IMR-90 (cell line): ENCODE data around the gene ATPAF2. TPM values are rescaled to one million over a fixed set of nuclear protein-coding genes. Genes with fewer than 3 reads are reported as not detected.
A peak's percentile ranks its signal among the peaks of the same experiment; 100 is the strongest.

Experiments
- ATAC-seq: fragments of 200-7000 bp; cut with Tn5 transposase; 2 replicates; pipeline ENCODE4 v1.9.1; 2020; ENCODE audit warnings: low read depth, mild to moderate bottlenecking, moderate library complexity
- BruUV-seq: library from RNA; stranded (reverse); fragments of 400-500 nt; replicated peaks from 2 replicates; lab custom pipeline; 2021; lab: Mats Ljungman, UMichigan
- CTCF ChIA-PET: fragments of 300-600 bp; formaldehyde crosslinking; extraction: SDS; loops from one replicate; lab custom pipeline; 2021; ENCODE audit warnings: antibody characterized with exemption; lab: Yijun Ruan, JAX
- POLR2A ChIA-PET: fragments of 300-600 bp; sonication (Branson Sonifier 250); formaldehyde crosslinking; loops from one replicate; lab custom pipeline; 2022; ENCODE audit warnings: antibody characterized with exemption; ENCODE audit not compliant: unreplicated experiment; lab: Charles Lee
- DNase-seq: peaks from one replicate; pipeline ENCODE4 v3.0.0; 2013
- H2AFZ ChIP-seq: replicated peaks from 2 replicates; pipeline ENCODE3; 2013; ENCODE audit warnings: low read length, mild to moderate bottlenecking; ENCODE audit not compliant: poor library complexity
- H2AK5ac ChIP-seq: 2 replicates; pipeline ENCODE4 v1.6.1; 2013; ENCODE audit warnings: low read depth, low read length, inconsistent platforms
- H2AK9ac ChIP-seq: replicated peaks from 2 replicates; pipeline ENCODE3; 2013; ENCODE audit warnings: mild to moderate bottlenecking, low read depth, low read length, moderate library complexity; ENCODE audit not compliant: poor library complexity
- H2BK120ac ChIP-seq: 2 replicates; pipeline ENCODE4 v1.6.1; 2013; ENCODE audit warnings: low read depth, low read length, inconsistent platforms
- H2BK15ac ChIP-seq: 3 replicates; pipeline ENCODE4 v1.6.1; 2013; ENCODE audit warnings: low read depth, low read length, inconsistent platforms
- H2BK20ac ChIP-seq: 2 replicates; pipeline ENCODE4 v1.6.1; 2013; ENCODE audit warnings: low read depth, mild to moderate bottlenecking, inconsistent platforms, low read length, moderate library complexity
- H2BK5ac ChIP-seq: 2 replicates; pipeline ENCODE4 v1.6.1; 2013; ENCODE audit warnings: mild to moderate bottlenecking, low read depth, low read length, inconsistent platforms; ENCODE audit not compliant: poor library complexity, severe bottlenecking
- H3K14ac ChIP-seq: replicated peaks from 2 replicates; pipeline ENCODE4 v1.6.1; 2013; ENCODE audit warnings: low read depth, low read length, inconsistent platforms
- H3K18ac ChIP-seq: 2 replicates; pipeline ENCODE4 v1.6.1; 2013; ENCODE audit warnings: low read depth, low read length, control low read depth
- H3K23ac ChIP-seq: 2 replicates; pipeline ENCODE4 v1.6.1; 2013; ENCODE audit warnings: low read depth, low read length, inconsistent platforms
- H3K27ac ChIP-seq: 2 replicates; pipeline ENCODE4 v1.5.1; 2013; ENCODE audit warnings: mild to moderate bottlenecking, control low read depth, low read length; ENCODE audit not compliant: insufficient read depth
- H3K27me3 ChIP-seq: 2 replicates; pipeline ENCODE4 v1.6.1; 2013; ENCODE audit warnings: low read length; ENCODE audit not compliant: control insufficient read depth, insufficient read depth
- H3K36me3 ChIP-seq: 2 replicates; pipeline ENCODE4 v1.6.1; 2013; ENCODE audit warnings: low read length, mixed read lengths; ENCODE audit not compliant: control insufficient read depth, insufficient read depth
- H3K4ac ChIP-seq: 2 replicates; pipeline ENCODE4 v1.6.1; 2013; ENCODE audit warnings: low read depth, low read length, inconsistent platforms
- H3K4me1 ChIP-seq: 2 replicates; pipeline ENCODE4 v1.6.1; 2013; ENCODE audit warnings: low read length, mixed read lengths; ENCODE audit not compliant: control insufficient read depth, insufficient read depth
- H3K4me2 ChIP-seq: 2 replicates; pipeline ENCODE4 v1.6.1; 2013; ENCODE audit warnings: low read depth, mild to moderate bottlenecking, control low read depth, low read length, moderate library complexity
- H3K4me3 ChIP-seq: 2 replicates; pipeline ENCODE4 v1.5.1; 2013; ENCODE audit warnings: low read depth, mild to moderate bottlenecking, control low read depth, low read length, moderate library complexity; ENCODE audit not compliant: insufficient read depth
- H3K56ac ChIP-seq: 2 replicates; pipeline ENCODE4 v1.6.1; 2013; ENCODE audit warnings: low read length, inconsistent platforms; ENCODE audit not compliant: insufficient read depth; ENCODE audit errors: extremely low read depth
- H3K79me1 ChIP-seq, 2 experiments: 2 replicates each; pipeline ENCODE4 v1.6.1; 2013; ENCODE audit warnings: low read length in 2 of 2, inconsistent platforms in 1 of 2, low read depth in 1 of 2
- H3K9ac ChIP-seq: 2 replicates; pipeline ENCODE4 v1.6.1; 2013; ENCODE audit warnings: low read depth, low read length, control low read depth
- H3K9me1 ChIP-seq: 2 replicates; pipeline ENCODE4 v1.6.1; 2013; ENCODE audit warnings: low read length, inconsistent platforms; ENCODE audit not compliant: insufficient read depth
- H3K9me3 ChIP-seq: 2 replicates; pipeline ENCODE4 v1.6.1; 2013; ENCODE audit warnings: low read length; ENCODE audit not compliant: control insufficient read depth, insufficient read depth
- H4K20me1 ChIP-seq: 2 replicates; pipeline ENCODE4 v1.6.1; 2013; ENCODE audit warnings: low read length, inconsistent platforms; ENCODE audit not compliant: insufficient read depth
- H4K5ac ChIP-seq: 2 replicates; pipeline ENCODE4 v1.6.1; 2013; ENCODE audit warnings: mild to moderate bottlenecking, low read depth, low read length, control low read depth
- H4K8ac ChIP-seq, 2 experiments: 2 replicates each; pipeline ENCODE4 v1.6.1; 2013; ENCODE audit warnings: low read depth in 2 of 2, low read length in 2 of 2, control low read depth in 1 of 2, inconsistent platforms in 1 of 2
- H4K91ac ChIP-seq: 2 replicates; pipeline ENCODE4 v1.6.1; 2013; ENCODE audit warnings: low read depth, low read length, inconsistent platforms; ENCODE audit not compliant: insufficient read depth
- CEBPB ChIP-seq: IDR thresholded peaks from 2 replicates; pipeline ENCODE4 v1.6.1; 2012; ENCODE audit warnings: low read depth, low read length, improper control_type of control experiment
- MAFK ChIP-seq: IDR thresholded peaks from 2 replicates; pipeline ENCODE4 v1.6.1; 2012; ENCODE audit warnings: low read depth, low read length, improper control_type of control experiment
- MXI1 ChIP-seq: IDR thresholded peaks from 2 replicates; pipeline ENCODE4 v1.6.1; 2012; ENCODE audit warnings: low read depth, mild to moderate bottlenecking, low read length, moderate library complexity, borderline replicate concordance
- WGBS, 2 experiments: methylation state at CpG; one replicate each; pipeline versions ENCODE4 v1.1.5 to v1.1.7; 2013; ENCODE audit warnings: missing lambda C conversion rate in 2 of 2; ENCODE audit not compliant: insufficient read length in 1 of 2; ENCODE audit errors: extremely low coverage in 2 of 2; 5-methylcytosine and 5-hydroxymethylcytosine counted together
- dilution Hi-C: fragments of 300-500 bp; cut with HindIII; formaldehyde crosslinking; loops from one replicate; pipeline ENCODE4 v1.14.3; 2018; ENCODE audit warnings: low sequenced_read_pairs; ENCODE audit not compliant: unreplicated experiment
- in situ Hi-C: fragments of 300-500 bp; cut with MboI; formaldehyde crosslinking; loops from 3 replicates; pipeline ENCODE4 v1.14.3; 2019; ENCODE audit warnings: low sequenced_read_pairs, inconsistent platforms, mixed read lengths
- intact Hi-C: fragments of 100-400 bp; cut with micrococcal nuclease; formaldehyde crosslinking; loops from 2 replicates; pipeline ENCODE4 v1.10.0; 2022
- polyA plus RNA-seq, 3 experiments: library from polyadenylated mRNA; depleted of rRNA; stranded (reverse); fragments of >200 nt; gene quantifications; 2 replicates each; pipeline ENCODE4 v1.2.3, GENCODE V29; 2012; ENCODE audit warnings: low replicate concordance in 1 of 3
- total RNA-seq: library from RNA; depleted of rRNA; stranded (reverse); fragments of >200 nt; gene quantifications from 2 replicates; pipeline ENCODE4 v1.2.3, GENCODE V29; 2012

ATPAF2 gene
- total and polyA plus RNA-seq, 2 of the 4 experiments (the other 2 are of a cell fraction), result 19.5 to 27.6 TPM

GRCh38 chr17:18044609-18045008 lies 5.6 kb upstream of the ATPAF2 start:
- H2AK9ac ChIP-seq, result no peak overlapping the region
- no peak overlapping the region for H4K5ac ChIP-seq
- no peaks in the 10 kb centered on the region for H3K27me3 ChIP-seq
- intact Hi-C loops (no loop called here), dilution Hi-C loops (no loop called here), in situ Hi-C loops (no loop called here)
- BruUV-seq, result no TSS peak
- H3K9ac ChIP-seq, result no peak overlapping the region
- no peak overlapping the region for H2BK120ac ChIP-seq
- H3K14ac ChIP-seq, result no peak overlapping the region
- no peak overlapping the region for H4K91ac ChIP-seq
- peaks cover 11% of the 10 kb centered on the region; the same call in 1 of the 2 replicates for H4K20me1 ChIP-seq
- H3K4me1 ChIP-seq, result peaks cover 11% of the 10 kb centered on the region
- H2AK5ac ChIP-seq, result no peak overlapping the region
- ATAC-seq (no peak), DNase-seq (no peak)
- peaks cover 9% of the 10 kb centered on the region for H3K36me3 ChIP-seq
- no peak overlapping the region for H3K4ac ChIP-seq
- peaks cover 31 to 35% of the 10 kb centered on the region in 2 experiments for H3K79me1 ChIP-seq
- no peak overlapping the region for H3K27ac ChIP-seq
- peaks cover 7% of the 10 kb centered on the region for H3K9me1 ChIP-seq
- H3K18ac ChIP-seq, result no peak overlapping the region
- TF ChIP-seq MXI1 (no peak), CEBPB (0 out of 2 replicates have a peak, but pooled peaks have one; percentile 31), MAFK (no peak)
- H3K56ac ChIP-seq, result no peak overlapping the region
- 87% methylated on average over 3 of the region's 3 CpGs; no CpG with 5 or more reads in 1 of the 2 experiments for WGBS, 2 experiments
- ChIA-PET CTCF (no interaction called here), POLR2A (no interaction called here)
- no peak overlapping the region; the same call in 1 of the 2 replicates for H3K23ac ChIP-seq
- no peak overlapping the region for H3K4me3 ChIP-seq
- no peaks in the 10 kb centered on the region for H3K9me3 ChIP-seq
- no peak overlapping the region for H3K4me2 ChIP-seq
- H4K8ac ChIP-seq, result no peak overlapping the region
- H2BK5ac ChIP-seq, result no peak overlapping the region
- H2BK20ac ChIP-seq, result no peak overlapping the region
- no peak overlapping the region for H2BK15ac ChIP-seq
- H2AFZ ChIP-seq, result no peak overlapping the region
